ENCODE results near the gene CHST15. TPM values are rescaled to one million over a fixed set of nuclear protein-coding genes. Genes with fewer than 3 reads are reported as not detected.
A peak's percentile ranks its signal among the peaks of the same experiment; 100 is the strongest.

CHST15 gene
- total and polyA plus RNA-seq, 2 donors from 2014 or later: 2.8 to 39.7 TPM

DNA sequence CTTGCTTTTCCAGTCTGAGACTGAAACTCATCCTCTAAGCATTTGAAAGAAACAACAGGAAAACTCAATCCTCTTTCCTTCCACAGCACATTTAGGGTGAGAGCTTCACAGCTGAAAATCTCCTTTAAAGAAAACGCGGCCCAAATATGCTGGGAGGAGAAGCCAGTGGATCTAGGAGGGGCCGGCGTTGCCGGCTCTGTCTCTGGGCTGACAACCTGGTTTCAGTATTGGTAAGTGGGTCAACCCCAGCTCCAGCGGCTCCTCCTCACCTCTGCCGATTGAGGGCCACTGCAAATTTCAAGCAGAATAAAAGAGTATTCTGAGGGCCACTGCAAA lies 126.5 kb downstream of the CHST15 start:
- no peaks in the 10 kb centered on the region for H3K9me3 ChIP-seq (ENCODE audit: control insufficient read depth in 2 of 3, insufficient read depth in 1 of 3, low read length in 3 of 3)
- TF ChIP-seq, protein P1, sequence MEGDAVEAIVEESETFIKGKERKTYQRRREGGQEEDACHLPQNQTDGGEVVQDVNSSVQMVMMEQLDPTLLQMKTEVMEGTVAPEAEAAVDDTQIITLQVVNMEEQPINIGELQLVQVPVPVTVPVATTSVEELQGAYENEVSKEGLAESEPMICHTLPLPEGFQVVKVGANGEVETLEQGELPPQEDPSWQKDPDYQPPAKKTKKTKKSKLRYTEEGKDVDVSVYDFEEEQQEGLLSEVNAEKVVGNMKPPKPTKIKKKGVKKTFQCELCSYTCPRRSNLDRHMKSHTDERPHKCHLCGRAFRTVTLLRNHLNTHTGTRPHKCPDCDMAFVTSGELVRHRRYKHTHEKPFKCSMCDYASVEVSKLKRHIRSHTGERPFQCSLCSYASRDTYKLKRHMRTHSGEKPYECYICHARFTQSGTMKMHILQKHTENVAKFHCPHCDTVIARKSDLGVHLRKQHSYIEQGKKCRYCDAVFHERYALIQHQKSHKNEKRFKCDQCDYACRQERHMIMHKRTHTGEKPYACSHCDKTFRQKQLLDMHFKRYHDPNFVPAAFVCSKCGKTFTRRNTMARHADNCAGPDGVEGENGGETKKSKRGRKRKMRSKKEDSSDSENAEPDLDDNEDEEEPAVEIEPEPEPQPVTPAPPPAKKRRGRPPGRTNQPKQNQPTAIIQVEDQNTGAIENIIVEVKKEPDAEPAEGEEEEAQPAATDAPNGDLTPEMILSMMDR (IDR thresholded peaks at IDR 0.05; ENCODE audit: borderline replicate concordance, extremely low read depth, insufficient read depth): no peak
- peaks cover 7% of the 10 kb centered on the region for H3K27me3 ChIP-seq (ENCODE audit: control insufficient read depth, insufficient read depth, low read length)
- no peaks in the 10 kb centered on the region for H3K4me1 ChIP-seq (ENCODE audit: control insufficient read depth in 2 of 3, insufficient read depth in 2 of 3, low read depth in 1 of 3, low read length in 3 of 3)
- no peak overlapping the region for H3K9ac ChIP-seq (ENCODE audit: low read length in 3 of 3)
- H3K36me3 ChIP-seq (ENCODE audit: control insufficient read depth in 2 of 3, insufficient read depth in 3 of 3, low read length in 3 of 3): no peaks in the 10 kb centered on the region
- H3K4me3 ChIP-seq (ENCODE audit: low read length in 3 of 3): no peak overlapping the region
- H3K27ac ChIP-seq (ENCODE audit: low read depth in 2 of 2, low read length in 2 of 2): no peak overlapping the region
- intact Hi-C loops (cut with DNase I): loop anchor here (5.0 kb wide), 1 partner anchor 390 kb away; no protein-coding TSS in a partner anchor
- FAIRE-seq: no peak
- DNase-seq: peak in 1 of 5 donors; percentile 25

DNA sequence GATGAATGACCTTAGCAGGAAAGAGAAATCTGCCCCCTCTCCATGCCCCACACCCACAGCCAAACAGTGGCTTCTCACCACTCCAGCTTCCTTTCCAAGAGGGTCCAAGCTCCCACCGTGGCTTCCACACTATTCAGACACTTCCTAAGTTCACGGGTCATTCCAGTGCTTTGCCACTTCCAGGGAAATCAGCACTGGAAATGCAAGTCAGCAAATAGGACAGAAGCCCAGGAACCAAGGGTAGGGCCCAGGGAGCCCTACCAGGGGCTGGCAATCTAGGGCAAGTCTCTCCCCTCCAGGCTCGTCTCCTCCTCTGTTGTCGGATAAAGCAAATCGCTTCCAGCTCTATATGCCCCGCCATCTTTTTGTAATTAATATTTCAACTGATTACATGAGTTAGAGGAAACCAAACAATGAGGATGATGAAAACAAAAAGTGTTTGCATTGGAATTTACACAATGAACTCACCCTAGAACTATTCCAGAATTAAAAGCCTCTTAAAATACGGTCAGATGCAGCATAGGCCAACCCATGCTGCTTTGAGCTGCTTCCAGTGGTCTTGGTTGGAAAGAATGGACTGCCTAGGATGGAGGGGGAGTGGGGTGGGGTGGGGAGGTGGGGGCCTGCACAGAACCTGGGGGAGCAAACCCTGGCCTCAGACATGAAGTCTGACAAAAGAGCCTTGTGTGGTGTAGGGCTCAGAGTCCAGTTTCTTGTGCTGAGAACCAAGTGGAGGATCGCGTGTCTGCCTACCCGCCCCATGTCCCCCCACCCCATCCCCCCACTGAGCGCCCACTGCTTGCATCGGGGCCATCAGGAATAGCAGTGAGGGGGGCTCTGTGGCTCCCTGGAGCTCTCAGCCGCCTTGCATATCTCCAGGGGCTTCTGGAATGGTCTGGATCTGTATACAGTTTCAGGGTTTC lies 127.2 kb downstream of the CHST15 start:
- Histone ChIP-seq H3K9ac (ENCODE audit: low read length in 3 of 3) (no peak overlapping the region), H3K27ac (ENCODE audit: low read depth in 2 of 2, low read length in 2 of 2) (no peak overlapping the region), H3K9me3 (ENCODE audit: control insufficient read depth in 2 of 3, insufficient read depth in 1 of 3, low read length in 3 of 3) (no peaks in the 10 kb centered on the region), H3K4me3 (ENCODE audit: low read length in 3 of 3) (no peak overlapping the region), H3K4me1 (ENCODE audit: control insufficient read depth in 2 of 3, insufficient read depth in 2 of 3, low read depth in 1 of 3, low read length in 3 of 3) (no peaks in the 10 kb centered on the region), H3K27me3 (ENCODE audit: control insufficient read depth, insufficient read depth, low read length) (peaks cover 4% of the 10 kb centered on the region), H3K36me3 (ENCODE audit: control insufficient read depth in 2 of 3, insufficient read depth in 3 of 3, low read length in 3 of 3) (no peaks in the 10 kb centered on the region)
- DNase-seq (no peak), FAIRE-seq (no peak)
- intact Hi-C loops (cut with DNase I): loop anchor here (5.0 kb wide), 1 partner anchor 389 kb away; no protein-coding TSS in a partner anchor
- TF ChIP-seq, protein P1 (IDR thresholded peaks at IDR 0.05; ENCODE audit: borderline replicate concordance, extremely low read depth, insufficient read depth): no peak

DNA sequence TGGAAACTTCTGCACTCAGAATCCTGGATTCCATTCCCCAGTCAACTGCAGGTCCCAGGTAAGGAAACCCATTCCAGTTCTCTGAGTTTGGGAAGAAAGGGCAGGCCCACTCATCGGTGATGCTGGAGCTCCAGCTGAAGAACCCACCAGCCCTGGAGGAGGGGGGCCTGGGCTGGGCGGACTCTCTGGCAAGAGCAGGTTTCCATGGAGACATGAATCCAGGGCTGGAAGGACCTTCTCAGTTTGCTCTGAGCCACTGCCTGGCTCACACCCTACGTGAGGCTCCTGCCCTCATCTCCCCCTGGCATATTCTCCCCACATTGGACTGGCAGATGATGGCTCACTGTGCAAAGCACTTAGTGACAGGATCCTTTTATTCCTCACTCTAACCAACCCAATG lies 128.4 kb downstream of the CHST15 start:
- Histone ChIP-seq H3K27ac (ENCODE audit: low read depth in 2 of 2, low read length in 2 of 2) (no peak overlapping the region), H3K9me3 (ENCODE audit: control insufficient read depth in 2 of 3, insufficient read depth in 1 of 3, low read length in 3 of 3) (no peaks in the 10 kb centered on the region), H3K4me1 (ENCODE audit: control insufficient read depth in 2 of 3, insufficient read depth in 2 of 3, low read depth in 1 of 3, low read length in 3 of 3) (no peaks in the 10 kb centered on the region), H3K27me3 (ENCODE audit: control insufficient read depth, insufficient read depth, low read length) (no peaks in the 10 kb centered on the region), H3K36me3 (ENCODE audit: control insufficient read depth in 2 of 3, insufficient read depth in 3 of 3, low read length in 3 of 3) (no peaks in the 10 kb centered on the region), H3K4me3 (ENCODE audit: low read length in 3 of 3) (no peak overlapping the region), H3K9ac (ENCODE audit: low read length in 3 of 3) (no peak overlapping the region)
- FAIRE-seq (no peak), DNase-seq (no peak)
- TF ChIP-seq, protein P1 (IDR thresholded peaks at IDR 0.05; ENCODE audit: borderline replicate concordance, extremely low read depth, insufficient read depth): no peak
- intact Hi-C loops (cut with DNase I): loop anchor here (5.0 kb wide), 1 partner anchor 388 kb away; no protein-coding TSS in a partner anchor
